ENCODE results near the gene RFX4. TPM values are rescaled to one million over a fixed set of nuclear protein-coding genes. Genes with fewer than 3 reads are reported as not detected.
"Not testable (repeated sequence)": the region's sequence is repeated elsewhere in the genome, so short reads cannot be mapped to it uniquely, and the experiment has no call there.

Gene RFX4
- total RNA-seq, 1 donor from 2014 or later = not detected

DNA sequence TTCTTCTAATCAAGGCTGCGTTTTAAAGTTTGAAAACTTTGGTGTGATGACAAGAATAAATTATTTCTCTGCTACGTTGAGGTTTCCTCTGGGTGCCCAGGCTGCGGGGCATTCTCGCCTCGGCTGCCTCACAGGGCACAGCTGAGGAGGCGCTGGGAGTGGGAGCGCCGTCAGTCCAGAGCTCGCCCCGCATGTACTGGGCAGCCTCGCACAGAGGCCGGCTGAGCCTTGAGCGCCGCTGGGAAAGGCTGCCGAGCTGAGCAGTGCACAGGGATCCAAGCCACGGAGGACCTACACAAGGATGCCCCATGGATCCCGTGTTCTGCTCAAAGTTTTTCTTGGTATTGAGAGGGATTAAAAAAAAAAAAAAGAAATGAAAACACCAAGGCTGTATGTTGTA is 11.6 kb downstream of the RFX4 start:
- no peak for ATAC-seq

DNA sequence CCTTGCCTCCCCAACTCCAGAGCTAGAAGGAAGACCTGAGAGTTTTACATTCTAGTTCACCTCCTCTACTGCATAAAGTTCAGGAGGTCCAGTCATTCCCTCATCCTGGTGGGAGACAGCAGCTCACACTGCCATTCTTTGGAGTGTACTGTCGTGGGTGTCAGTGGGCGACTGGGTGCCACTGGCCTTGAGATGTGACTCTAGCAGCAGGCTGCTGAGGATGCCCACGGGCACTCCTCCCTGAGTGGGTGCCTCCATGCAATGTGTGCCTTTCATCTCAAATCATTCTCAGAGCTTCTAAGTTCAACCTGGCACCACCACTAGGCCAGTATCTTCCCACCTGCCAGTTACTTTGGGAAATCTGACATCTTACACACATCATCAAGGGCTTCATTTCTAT is 12.5 kb downstream of the RFX4 start:
- no peak for ATAC-seq

DNA sequence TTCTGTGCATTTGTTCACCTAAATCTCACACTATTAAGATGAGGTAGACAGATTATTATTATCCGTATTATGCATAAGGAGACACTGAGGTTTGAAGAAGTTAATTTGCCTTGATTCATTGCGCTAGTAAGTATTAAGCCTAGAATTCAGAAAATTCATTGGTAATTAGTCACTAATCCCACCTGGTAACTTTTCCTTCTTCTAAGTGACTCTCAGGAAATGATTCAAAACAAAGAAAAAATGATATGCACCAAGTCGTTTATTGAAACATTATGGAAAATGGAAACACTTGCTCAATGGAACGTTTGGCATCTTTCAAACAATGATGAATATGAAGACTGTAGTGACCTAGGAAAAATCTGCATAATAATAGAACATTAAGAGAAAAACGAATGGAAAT is 15.2 kb downstream of the RFX4 start:
- ATAC-seq = no peak

DNA sequence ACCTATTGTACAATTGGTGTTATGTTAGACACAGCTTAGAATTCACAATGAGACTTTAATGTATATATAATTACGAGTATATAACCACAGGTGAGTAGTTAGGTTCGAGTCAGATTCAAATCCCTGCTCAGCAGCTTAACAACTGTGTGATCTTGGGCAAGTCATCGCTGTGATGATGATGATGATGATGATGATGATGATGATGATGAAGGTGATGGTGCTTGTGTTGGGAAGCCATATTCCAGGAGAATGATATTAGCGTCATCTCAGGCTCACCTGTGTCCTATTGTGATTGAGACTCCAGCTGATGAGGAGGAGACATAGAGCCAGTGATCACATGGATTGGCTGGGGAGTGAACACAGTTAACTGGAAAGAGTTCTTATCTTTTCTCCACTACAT is 16.5 kb downstream of the RFX4 start:
- ATAC-seq = no peak

DNA sequence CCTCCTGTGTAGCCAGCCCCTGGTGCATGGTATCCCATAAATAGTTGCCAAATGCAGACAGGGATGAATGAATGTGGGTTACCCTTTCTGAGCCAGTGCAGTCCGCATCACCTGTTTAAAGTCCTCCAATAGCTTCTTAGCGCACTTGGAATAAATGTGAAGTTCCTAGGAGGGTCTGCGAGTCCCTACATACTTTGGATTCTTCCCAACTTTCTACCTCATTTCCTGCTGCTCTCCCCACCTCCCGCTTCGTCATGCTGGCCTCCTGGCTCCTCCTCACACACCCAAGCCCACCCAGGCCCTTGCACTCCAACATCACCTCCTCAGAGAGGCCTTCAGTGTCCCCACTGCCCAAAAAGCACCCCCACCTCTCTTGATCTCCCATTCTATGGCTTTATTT is 17.7 kb downstream of the RFX4 start:
- ATAC-seq = no peak

DNA sequence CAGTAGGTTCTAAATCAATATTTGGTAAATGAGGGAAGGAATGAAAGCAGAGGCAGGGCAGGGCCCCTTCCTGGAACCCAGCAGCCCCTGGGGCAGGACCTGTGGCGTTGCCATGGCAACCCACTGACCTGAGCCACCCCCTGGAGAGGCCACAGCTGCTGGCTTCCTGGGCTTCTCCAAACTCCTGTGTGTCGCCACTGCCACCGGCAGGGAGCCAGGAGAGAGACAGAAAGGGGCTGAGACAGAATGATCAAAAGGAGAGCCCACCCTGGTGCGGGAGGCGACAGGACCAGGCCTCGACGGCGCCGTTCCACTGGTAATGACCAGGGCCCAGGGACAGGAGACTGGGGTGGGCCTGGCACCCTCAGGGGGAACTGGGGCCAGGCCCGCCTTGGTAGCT is 18.2 kb downstream of the RFX4 start:
- ATAC-seq = no peak

DNA sequence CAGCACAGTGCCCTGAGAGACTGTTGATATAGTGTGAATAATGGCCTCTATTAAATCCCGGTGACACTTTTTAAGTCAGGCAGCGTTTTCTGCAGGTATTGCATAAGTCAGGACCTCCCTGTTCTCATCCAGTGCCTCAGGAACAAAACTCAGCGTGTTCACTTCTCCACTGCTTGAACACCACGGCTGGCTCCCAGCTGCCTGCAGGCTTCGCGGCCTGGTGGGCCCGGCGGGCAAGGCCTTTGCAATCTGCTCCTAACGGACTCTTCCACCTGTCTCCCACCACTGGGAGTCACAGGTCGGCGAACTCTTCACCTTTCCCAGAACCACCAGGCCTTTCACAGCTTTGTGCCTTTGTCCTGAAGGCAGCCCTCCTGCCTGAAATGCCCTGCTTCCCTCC is 18.7 kb downstream of the RFX4 start:
- no peak for ATAC-seq

GRCh38 chr12:106602076-106602475 is 19.3 kb downstream of the RFX4 start:
- no peak for ATAC-seq

- ATAC-seq = no peak
These were observed 22.4 kb downstream of the RFX4 start for GRCh38 chr12:106605254-106605653.

- not testable (repeated sequence) for ATAC-seq
These were observed 37.8 kb downstream of the RFX4 start for GRCh38 chr12:106620588-106620987.

DNA sequence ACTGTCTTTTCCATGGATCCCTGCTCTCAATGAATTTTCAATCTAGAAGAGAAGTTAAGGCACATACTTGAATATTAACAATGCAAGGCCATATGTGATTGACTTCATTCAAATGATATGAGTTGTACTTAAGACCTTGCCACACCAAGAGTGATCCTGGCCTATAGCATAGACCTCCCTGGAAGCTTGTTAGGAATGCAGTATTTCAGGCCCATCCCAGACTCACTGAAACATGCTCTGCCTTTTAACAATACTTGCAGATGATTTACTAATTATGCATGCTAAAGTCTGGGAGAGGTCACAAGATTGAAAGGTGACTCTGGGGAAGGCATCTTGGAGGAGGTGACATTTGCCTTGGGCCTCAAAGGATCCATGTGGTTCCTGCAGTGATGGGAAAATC is 43.2 kb downstream of the RFX4 start:
- no peak for ATAC-seq

DNA sequence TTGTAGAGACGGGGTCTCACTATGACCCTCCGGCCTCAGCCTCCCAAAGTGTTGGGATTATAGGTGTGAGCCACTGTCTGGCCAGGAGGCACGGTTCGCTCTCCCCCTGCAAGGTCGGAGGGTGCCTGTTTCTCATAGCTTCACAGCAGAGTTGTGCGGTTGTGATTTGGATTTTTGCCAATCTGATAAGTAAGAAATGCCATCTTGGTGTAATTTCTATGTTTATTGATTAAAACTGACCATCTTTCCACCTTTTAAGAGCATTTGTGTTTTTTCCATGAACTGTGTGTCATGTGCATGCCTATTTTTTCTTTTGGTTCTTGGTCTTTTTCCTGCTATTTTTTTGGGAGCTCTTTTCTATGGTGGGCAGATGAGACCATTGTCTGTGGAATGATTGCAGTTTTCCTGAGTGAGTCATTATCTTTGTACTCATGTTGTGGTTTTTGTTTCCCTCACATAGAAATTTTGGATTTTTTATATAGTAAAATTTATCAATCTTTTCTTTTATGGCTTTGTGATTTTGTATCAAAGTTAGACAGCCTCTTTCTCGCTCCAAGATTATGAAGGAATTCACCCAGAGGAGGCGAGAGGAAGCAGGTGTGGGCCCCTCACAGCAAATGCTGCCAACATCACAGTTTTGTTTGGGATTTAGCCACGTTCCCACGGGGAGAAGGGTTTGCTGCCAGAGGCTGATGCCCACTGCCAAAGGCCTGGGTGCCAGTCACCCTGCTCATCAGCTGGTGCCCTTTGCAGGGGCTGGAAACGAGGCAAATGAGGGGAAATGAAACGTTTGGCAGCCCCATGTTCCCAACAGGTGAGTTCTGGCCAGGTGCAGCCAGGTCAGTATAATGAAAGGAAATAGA is 47.2 kb downstream of the RFX4 start:
- ATAC-seq = no peak

GRCh38 chr12:106631150-106631549 is 48.3 kb downstream of the RFX4 start:
- ATAC-seq = no peak

DNA sequence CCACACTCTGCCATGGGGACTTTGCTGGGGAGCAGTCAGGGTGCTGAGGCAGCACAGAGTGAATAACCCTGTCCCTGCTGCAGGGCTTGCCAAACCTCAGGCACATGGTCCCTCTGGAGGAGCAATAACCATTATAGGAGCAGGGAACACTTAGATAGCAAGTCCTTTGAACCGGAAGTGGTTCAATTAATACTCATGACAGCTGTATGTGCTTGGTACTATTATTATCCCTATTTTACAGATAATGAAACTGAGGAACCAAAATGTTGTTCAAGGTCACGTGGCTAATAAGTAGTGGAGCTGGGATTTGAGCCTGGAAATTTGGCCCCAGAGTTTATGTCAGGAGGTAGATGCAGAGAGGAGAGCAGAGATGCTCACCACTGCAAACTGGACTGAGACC is 49.0 kb downstream of the RFX4 start:
- no peak for ATAC-seq

DNA sequence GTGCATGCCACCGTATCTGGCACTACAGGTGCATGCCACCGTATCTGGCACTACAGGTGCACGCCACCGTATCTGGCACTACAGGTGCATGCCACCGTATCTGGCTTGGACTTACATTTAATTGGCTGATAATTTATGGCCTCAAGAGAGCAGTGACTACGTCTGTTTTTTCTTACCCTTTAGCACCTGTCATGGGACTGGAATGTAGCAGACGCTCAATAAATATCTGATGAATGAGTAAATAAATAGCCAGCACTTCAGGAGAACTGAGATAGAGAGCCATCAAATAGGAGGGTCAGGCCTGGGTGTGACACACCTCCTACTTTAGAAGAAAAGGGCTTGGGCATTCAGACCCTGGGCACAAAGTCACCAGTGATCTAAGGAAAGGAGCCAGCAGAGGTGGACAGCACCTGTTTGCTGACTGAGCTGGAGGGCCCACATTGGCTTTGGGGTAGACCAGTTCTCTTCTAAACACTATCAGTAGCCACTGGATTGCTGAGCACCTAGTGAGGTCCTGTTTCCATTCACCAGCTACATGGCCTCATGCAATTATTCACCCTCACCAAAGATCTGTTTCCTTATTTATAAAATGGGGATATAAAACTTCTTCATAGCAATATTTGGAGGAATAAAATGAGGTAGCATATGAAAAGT is 50.1 kb downstream of the RFX4 start:
- no peak for ATAC-seq

- no peak for ATAC-seq
These were observed 50.6 kb downstream of the RFX4 start for GRCh38 chr12:106633451-106633823.

DNA sequence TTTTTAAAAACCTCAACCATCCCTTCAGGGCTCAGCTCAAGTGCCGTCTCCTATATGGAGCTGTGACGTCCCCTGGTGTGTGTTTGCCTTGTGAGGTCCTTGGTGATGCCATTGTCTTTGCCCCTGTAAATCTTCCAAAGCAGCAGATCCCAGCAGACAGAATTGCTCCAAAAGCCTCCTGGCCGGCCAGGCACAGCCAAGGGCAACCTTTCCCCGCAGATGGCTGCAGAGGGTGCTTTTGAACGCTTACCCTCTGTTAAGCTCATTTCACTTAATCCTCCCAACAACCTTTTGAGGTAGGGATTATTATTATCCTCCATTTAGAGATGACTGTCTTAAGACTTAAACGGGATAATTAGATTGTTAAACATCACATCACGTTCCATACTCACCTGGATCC is 51.4 kb downstream of the RFX4 start:
- no peak for ATAC-seq

DNA sequence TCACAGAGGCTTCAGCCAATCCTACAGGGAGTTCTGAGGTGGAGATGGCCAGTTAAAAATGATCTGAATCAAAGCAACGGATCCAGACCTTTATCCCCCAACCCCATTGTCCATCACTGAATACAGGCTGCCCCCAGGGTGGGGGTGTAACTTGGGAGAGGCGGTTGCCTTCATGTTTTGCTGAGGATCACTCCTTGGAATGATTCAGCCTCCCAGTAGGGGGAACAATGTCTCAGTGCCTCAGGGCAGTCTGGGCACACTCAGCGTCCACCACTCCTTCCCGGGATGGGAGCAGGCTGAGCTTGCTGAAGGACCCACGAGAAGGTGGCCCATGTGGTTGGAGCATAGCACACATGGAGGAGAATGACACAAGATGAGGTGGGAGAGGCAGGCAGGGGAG is 60.2 kb downstream of the RFX4 start:
- ATAC-seq = no peak

GRCh38 chr12:106644335-106645073 is 61.7 kb downstream of the RFX4 start:
- no peak for ATAC-seq

- peak; percentile 27 for ATAC-seq
These were observed 62.2 kb downstream of the RFX4 start for GRCh38 chr12:106645074-106645421.

- no peak for ATAC-seq
These were observed 62.9 kb downstream of the RFX4 start for GRCh38 chr12:106645465-106646330.

DNA sequence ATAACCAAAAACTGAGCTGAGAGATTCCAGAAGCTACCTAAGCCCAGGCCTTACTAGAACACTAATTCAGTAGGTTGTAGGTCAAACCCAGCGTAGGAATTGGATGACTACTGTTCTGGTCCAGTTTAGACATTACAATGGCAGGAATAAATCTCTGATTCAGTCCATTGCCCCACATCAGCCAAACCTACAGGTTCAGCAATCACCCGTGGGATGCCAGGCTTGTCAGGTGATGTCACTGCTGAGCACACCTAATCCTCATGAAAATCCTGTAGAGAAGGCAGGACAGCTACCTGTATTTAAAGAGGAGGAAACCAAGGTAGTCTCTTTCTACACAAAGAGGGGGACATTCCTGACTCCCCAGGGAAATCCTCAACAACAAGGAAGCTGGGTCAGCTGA is 63.7 kb downstream of the RFX4 start:
- ATAC-seq = peak; percentile 94
